Retina (tissue), 1 donor: Measurements from ENCODE around the gene RPS18.
A peak's percentile ranks its signal among the peaks of the same experiment; 100 is the strongest.

Experiments used
- DNase-seq: peaks from one replicate; pipeline ENCODE4 v3.0.0-alpha.2; 2016

Gene RPS18

DNA sequence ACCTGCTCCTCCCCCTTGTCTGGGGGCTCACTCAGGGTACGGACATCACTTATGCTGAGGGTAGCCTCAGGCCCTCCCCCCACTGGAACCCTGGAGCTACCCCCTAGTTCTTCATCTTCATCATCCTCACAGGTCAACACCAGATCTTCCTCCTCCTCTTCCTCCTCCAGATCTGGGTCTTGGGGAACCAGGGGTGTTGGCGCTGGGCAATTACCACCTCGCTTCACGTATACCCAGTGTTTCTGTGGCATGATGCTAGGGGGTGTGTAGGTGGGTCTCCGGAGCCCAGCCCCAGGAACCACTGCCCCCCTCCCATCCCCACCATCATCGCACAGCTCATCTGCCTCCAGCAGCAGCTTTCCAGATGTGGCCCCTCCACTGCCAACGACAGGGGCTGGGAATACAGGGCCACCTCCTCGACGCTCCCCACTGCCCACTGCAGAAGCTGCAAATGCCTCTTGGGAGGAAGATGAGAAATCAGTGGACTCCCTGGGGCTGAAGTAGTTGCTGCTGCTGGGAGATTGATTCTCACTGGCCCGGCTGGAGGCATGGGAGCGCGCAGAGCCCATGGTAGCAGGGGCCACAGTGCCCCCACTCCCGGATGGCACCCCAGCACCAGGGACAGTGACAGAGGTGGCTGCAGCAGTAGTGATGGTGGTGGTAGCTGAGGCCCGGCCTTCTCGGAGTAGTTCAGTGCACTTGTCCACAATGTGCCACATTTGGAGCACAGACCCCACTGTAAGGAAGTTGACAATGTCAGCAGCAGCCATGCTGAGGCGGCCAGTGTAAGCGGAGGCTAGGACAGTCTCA, 44.1 kb downstream of the RPS18 start:
- no peak for DNase-seq

DNA sequence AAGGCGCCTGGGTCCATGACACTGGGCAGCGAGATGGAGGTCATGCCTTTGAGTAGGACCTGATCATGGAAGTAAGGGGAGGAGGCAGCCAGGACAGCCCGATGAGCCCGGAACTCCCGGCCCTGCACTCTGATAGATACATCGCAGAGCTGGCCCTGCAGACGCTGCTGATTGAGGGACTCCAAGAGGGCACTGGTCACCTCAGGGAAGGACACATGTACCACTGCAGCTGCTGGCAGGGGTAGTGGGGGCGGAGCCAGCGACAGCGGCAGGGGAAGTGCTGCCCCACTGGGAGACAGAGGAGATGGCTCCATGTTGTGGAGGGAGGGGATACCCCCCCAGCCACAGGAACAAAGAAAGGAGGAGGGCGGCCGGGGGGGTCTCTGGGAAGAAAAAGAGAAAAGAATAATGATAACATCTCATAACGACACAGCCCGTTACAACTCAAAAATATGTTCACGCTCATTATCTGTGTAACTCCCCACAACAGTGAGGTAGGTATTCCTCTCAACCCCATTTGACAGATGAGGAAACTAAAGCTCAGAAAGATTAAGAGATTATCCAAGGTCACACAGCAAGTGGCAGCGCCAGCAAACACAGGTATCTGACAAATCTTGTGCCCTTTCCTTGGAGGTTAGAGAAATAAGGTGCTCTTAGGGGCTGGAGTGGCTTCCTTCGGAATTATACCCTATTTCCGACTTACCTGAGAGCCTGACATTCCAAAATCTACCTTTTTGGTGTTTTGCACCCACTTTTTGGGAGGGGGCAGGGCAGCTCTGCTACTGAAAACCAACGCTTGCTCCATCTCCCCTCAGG, 44.9 kb downstream of the RPS18 start:
- peak; percentile 18 for DNase-seq

DNA sequence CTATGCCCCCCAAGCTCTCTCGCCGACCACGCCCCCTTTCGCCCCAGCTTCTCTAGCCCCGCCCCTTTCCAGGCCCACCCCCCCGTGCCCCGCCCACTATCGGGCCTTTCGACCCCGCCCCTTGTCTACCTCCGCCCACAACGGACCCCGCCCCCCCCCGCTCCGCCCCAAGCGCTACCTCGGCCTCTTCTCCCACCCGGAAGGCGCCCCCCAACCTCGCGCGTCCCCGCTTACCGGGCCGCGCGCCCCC, 45.5 kb downstream of the RPS18 start:
- DNase-seq, result no peak

DNA sequence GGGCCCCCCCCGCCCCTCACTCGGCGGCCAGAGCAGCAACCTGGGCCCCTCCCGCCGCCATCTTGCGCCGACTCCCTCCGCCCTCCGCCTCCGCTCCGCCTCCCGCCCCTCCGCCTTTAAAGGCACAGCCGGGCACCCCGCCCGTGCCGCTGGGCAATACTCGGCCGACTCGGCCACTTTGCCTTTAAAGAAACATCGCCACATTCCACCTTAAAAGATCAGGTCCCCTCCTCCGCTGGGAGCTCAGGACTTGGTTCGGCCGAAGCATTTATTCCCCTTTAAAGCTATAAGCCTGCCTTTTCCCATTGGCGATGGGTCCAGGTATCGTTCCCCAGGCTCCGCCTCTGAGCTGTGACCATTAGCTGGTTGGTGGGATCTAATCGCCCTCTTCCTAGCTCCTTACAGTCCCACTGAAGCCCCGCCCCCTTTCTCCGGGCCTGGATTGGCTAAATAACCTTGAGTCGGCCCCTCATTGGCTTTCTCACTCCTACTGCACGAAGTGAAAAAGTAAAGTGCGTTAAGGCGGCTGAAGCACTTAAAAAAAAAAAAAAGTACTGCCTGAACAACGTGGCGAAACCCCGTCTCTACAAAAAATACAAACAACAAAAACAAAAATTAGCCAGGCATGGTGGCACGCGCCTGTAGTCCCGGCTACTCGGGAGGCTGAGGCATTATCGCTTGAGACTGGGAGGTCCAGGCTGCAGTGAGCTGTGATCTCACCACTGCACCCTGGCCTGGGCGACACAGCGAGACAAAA, 46.0 kb downstream of the RPS18 start, which contains the start of gene ZBTB22:
Gene ZBTB22 (minus strand): TSS at position 76 of the 757 bp plus-strand sequence. CDS start 828 bp downstream, outside the sequence.
- DNase-seq, result peak; percentile 98

DNA sequence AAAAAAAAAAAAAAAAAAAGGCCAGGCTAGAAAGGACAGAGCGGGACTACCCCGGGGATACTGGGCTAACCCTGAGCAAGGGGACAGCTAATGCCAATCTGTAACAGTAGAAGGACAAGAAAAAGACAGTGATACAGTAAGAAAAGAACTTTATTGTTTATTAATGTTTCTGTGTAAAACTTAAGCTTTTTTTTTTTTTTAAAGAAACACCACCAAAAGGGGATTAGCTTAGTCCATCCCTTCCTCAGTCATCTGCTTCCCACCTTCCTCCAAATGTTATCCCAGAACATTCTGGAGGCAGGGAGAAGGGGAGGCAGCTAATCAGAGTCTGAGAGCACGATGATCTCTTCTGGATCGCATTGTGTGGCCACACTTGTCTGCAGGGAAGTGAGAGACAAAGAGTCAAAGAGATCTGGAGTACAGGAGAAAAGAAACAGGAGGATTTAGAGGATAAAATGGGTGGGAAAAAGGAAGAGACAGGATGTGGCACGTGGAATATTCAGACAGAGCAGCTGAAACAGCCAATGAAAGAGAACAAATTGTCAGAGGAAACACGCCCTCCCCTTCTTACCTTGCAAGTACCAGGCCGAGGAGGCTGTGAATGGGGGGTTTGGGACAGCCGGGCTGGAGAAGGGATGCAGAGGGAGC, 46.7 kb downstream of the RPS18 start:
- no peak for DNase-seq

DNA sequence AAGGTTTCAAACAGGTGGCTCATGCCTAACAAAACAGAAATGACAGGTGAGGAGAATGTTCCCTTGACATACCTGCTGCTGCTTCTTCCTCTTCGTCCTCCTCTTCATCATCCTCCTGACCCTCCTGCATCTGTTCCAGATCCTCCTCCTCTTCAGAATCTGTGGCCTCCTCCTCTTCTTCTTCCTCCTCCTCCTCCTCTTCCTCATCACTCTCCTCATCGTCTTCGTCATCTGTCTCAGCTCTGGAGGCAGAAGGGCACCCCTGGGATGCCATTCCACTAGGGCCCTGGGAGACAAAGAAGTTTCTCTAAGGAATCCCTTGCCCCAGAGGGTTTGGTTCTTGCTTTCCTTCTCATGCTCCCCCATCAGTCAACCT, 48.1 kb downstream of the RPS18 start:
- no peak for DNase-seq

DNA sequence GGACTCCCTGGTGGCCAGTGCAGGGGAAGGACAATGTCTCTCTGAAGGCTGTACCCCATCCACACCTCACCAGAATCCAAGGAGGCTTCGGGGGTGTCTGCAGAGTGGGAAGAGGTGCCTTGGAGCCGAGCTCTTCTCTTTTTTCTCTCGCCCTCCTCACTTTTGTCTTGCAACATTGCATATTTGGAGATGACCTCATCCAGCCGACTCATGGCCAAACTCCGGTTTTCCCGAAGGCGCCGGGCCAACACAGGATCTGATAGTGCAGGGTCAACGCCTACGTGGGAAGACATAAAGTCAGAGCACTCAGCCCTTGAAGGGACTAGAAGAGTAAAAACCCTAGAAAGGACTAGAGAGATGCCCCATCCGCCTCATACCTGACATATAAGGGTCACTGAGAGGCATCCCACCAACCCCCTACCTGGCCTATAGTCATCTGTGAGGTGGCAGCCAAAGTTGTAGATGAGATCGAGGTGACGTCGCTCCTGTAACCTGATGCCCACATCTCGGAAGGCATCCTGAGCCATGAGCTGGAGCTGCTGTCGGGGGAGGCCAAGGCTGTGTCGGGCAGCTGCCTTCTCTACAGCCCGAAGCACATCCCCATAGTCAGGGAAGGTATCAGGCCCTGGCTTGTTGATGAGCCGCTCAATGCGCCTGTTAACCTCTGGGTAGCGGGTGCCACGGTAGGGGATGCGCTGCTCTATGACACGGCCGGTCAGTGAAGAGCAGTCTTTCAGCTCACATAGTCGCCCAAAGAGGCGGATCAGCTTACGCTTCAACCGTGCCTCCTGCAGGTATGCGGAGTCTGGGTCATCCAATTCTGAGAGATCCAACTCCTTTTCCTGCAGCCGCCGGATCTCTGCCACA, 48.7 kb downstream of the RPS18 start:
- no peak for DNase-seq

DNA sequence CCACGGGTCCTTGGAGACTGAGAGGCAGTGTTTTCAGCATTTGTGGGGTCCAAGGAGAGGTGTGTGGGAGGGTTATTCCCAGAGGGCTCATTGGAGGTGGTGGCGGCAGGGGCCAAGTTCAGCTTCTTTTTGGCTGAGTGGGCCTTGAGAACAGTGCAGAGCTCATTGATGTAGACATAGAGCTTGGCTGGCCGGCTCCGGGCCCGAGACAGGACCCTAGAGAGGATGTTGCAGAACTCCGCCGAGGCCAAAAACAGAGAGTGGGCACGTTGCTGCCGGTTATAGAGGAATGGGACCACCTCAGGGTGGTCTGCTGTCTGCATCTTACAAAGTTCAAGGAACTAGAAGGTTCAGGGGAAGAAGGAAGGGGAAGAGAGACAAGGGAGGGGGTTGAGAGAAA, 49.4 kb downstream of the RPS18 start:
- DNase-seq, result no peak

DNA sequence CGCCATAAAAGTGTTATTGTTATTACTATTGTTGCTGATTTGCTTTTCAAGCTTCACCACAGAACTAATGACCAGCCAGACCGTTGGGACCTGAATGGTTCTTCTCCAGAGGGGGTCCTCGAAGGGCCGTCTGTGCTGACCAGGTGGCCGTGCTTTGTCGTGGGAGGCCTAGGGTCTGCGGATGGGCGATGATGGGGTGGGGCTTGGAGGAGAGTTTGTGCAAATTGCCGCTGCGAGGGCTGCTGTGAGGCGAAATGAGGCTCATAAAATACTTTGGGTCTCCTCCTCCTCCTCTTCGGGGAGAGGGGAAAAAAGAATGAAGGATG, 51.7 kb downstream of the RPS18 start:
- DNase-seq, result no peak

DNA sequence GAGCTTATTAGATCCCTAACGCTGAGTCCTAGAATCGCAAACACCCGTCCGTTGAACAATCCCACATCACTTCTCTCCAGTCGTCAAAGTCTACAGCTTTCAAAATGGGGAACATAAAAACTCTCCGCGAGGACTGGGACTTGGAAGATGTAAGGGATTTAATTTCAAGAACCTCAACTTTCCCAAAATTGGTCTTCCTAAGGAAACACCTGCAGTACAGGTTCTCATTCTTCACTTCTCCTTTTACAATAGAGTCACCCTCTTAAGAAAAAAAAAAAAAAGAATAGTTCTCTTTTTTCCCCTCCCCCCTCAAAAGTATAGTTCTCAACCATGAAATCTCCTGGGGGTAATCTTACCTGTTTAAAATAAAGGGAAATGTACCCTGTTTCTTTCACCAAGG, 52.2 kb downstream of the RPS18 start:
- no peak for DNase-seq
